Measurements from ENCODE around the gene SREBF2. TPM values are rescaled to one million over a fixed set of nuclear protein-coding genes. Genes with fewer than 3 reads are reported as not detected.

The SREBF2 gene
- total and polyA plus RNA-seq, 2 of the 13 experiments (the other 11 are each of a cell fraction or from before 2014, with no cell fraction given) = 53.8 to 72.6 TPM

GRCh38 chr22:41800348-41801146, 32.4 kb upstream of the SREBF2 start, which contains the start of gene CCDC134 (continued):
- TF ChIP-seq PHF20 (CRISPR knock-in tag; IDR thresholded peaks at IDR 0.05) (peak; percentile 81), ZNF674 (CRISPR knock-in tag; IDR thresholded peaks at IDR 0.05; ENCODE audit: low read depth) (no peak), TCF7L2 (IDR thresholded peaks at IDR 0.05; ENCODE audit: low read depth, low read length) (no peak), ZFP1 (CRISPR knock-in tag; IDR thresholded peaks at IDR 0.05) (no peak), YY1 (IDR thresholded peaks at IDR 0.05; ENCODE audit: insufficient read depth, insufficient replicate concordance, low read depth, low read length) (peak; percentile 24), CREB1 (IDR thresholded peaks at IDR 0.05) (peak; percentile 32; the same call in 1 of the 2 replicates), CREB1 (CRISPR knock-in tag; IDR thresholded peaks at IDR 0.05) (no peak), ZBTB1 (CRISPR knock-in tag; IDR thresholded peaks at IDR 0.05; ENCODE audit: borderline replicate concordance) (no peak), MAZ (IDR thresholded peaks at IDR 0.05; ENCODE audit: borderline replicate concordance, low read depth, low read length) (peak; percentile 74; the same call in 1 of the 2 replicates), MAZ (CRISPR knock-in tag; IDR thresholded peaks at IDR 0.05; ENCODE audit: low read depth) (peak; percentile 94), DRAP1 (CRISPR knock-in tag; IDR thresholded peaks at IDR 0.05) (peak; percentile 89), ZNF547 (CRISPR knock-in tag; IDR thresholded peaks at IDR 0.05) (peak; percentile 78), ZNF207 (IDR thresholded peaks at IDR 0.05; ENCODE audit: borderline replicate concordance) (no peak), IRF2 (CRISPR knock-in tag; IDR thresholded peaks at IDR 0.05) (peak; percentile 81), ARNT (IDR thresholded peaks at IDR 0.05) (no peak), ZGPAT (CRISPR knock-in tag; IDR thresholded peaks at IDR 0.05) (peak; percentile 90), THYN1 (CRISPR knock-in tag; IDR thresholded peaks at IDR 0.05; ENCODE audit: borderline replicate concordance, low read depth) (no peak), ATF7-NPFF (CRISPR knock-in tag; IDR thresholded peaks at IDR 0.05; ENCODE audit: low read depth) (peak; percentile 39; the same call in 1 of the 2 replicates), NFE2L1 (CRISPR knock-in tag; IDR thresholded peaks at IDR 0.05; ENCODE audit: borderline replicate concordance) (no peak), ZBTB43 (CRISPR knock-in tag; conservative IDR thresholded peaks at IDR 0.05) (no peak; the same call in 1 of the 2 replicates), NR2C2 (CRISPR knock-in tag; IDR thresholded peaks at IDR 0.05; ENCODE audit: borderline replicate concordance) (peak; percentile 49; the same call in 1 of the 2 replicates), ELF1 (CRISPR knock-in tag; IDR thresholded peaks at IDR 0.05) (no peak), ZNF761 (CRISPR knock-in tag; conservative IDR thresholded peaks at IDR 0.05) (peak; percentile 79; the same call in 1 of the 2 replicates), SMC3 (IDR thresholded peaks at IDR 0.05; ENCODE audit: low read length) (no peak), POGZ (CRISPR knock-in tag; IDR thresholded peaks at IDR 0.05) (peak; percentile 69), TRIM22 (IDR thresholded peaks at IDR 0.05) (no peak), DNMT1 (CRISPR knock-in tag; IDR thresholded peaks at IDR 0.05) (peak; percentile 63; the same call in 1 of the 2 replicates), NR2F6 (IDR thresholded peaks at IDR 0.05) (no peak), NR2F6 (CRISPR knock-in tag; IDR thresholded peaks at IDR 0.05) (no peak; the same call in 1 of the 2 replicates)

Data from HepG2 (cell line).